HepG2 (cell line): ENCODE data around the gene FAM234B.

Experiments
- ARNT ChIP-seq: fragments of 450-650 bp; IDR thresholded peaks from 2 replicates; pipeline ENCODE4 v1.6.1; 2017
- CREB1 ChIP-seq, 2 experiments: fragments of 450-650 bp in 1 of 2; IDR thresholded peaks; 2 replicates each; pipeline ENCODE4 v1.6.1; 2016 to 2017; ENCODE audit warnings: control low read depth in 1 of 2, mild to moderate bottlenecking in 1 of 2, missing compliant biosample characterization in 1 of 2, missing genetic modification characterization in 1 of 2
- CTCF ChIP-seq: sonication (generic); formaldehyde crosslinking; IDR thresholded peaks from 2 replicates; pipeline ENCODE4 v1.5.0; 2020; ENCODE audit warnings: mild to moderate bottlenecking, missing genetic modification reagents, moderate library complexity
- HNRNPUL1 ChIP-seq: fragments of 200-400 bp; formaldehyde crosslinking; IDR thresholded peaks from 2 replicates; pipeline ENCODE4 v1.6.1; 2017; ENCODE audit warnings: low read depth, mild to moderate bottlenecking, low read length, moderate library complexity
- MIER2 ChIP-seq: IDR thresholded peaks from 2 replicates; pipeline ENCODE4 v1.6.1; 2016; ENCODE audit warnings: missing biosample characterization, missing genetic modification reagents
- PBX2 ChIP-seq: IDR thresholded peaks from 2 replicates; pipeline ENCODE4 v1.6.1; 2016; ENCODE audit warnings: control low read depth
- RNF2 ChIP-seq: fragments of 450-650 bp; conservative IDR thresholded peaks from 2 replicates; pipeline ENCODE4 v1.6.1; 2016; ENCODE audit warnings: low read depth
- SIN3A ChIP-seq: IDR thresholded peaks from 2 replicates; pipeline ENCODE4 v1.6.1; 2011; ENCODE audit warnings: low read depth, mild to moderate bottlenecking, control low read depth, low read length, borderline replicate concordance
- ZBTB43 ChIP-seq: sonication (generic); formaldehyde crosslinking; conservative IDR thresholded peaks from 2 replicates; pipeline ENCODE4 v1.4.0; 2020; ENCODE audit warnings: missing genetic modification reagents
- ZFP36L1 ChIP-seq: sonication (generic); formaldehyde crosslinking; IDR thresholded peaks from 2 replicates; pipeline ENCODE4 v1.8.0; 2022; ENCODE audit warnings: mild to moderate bottlenecking, missing genetic modification reagents, moderate library complexity
- ZNF24 ChIP-seq: fragments of 450-650 bp; IDR thresholded peaks from 2 replicates; pipeline ENCODE4 v1.6.1; 2017; ENCODE audit warnings: antibody characterized with exemption, mild to moderate bottlenecking
- ZNF558 ChIP-seq: sonication (generic); formaldehyde crosslinking; IDR thresholded peaks from 2 replicates; pipeline ENCODE4 v1.9.0; 2022; ENCODE audit warnings: mild to moderate bottlenecking, missing genetic modification reagents, borderline replicate concordance
- ZNF616 ChIP-seq: sonication (generic); formaldehyde crosslinking; IDR thresholded peaks from 2 replicates; pipeline ENCODE4 v1.5.0; 2020; ENCODE audit warnings: low read depth, mild to moderate bottlenecking, missing genetic modification reagents

- no peak for TF ChIP-seq ZNF558
- no peak for TF ChIP-seq SIN3A
- TF ChIP-seq RNF2 = no peak
- no peak for TF ChIP-seq MIER2
- no peak for TF ChIP-seq CTCF (CRISPR knock-in tag)
- TF ChIP-seq ZNF616 (CRISPR knock-in tag) = no peak
- TF ChIP-seq ZFP36L1 = no peak
- no peak for TF ChIP-seq PBX2
- TF ChIP-seq ZNF24 = no peak
- no peak for TF ChIP-seq HNRNPUL1
- TF ChIP-seq ZBTB43 = no peak
- no peak for TF ChIP-seq CREB1 (IDR thresholded peaks at IDR 0.05)
- TF ChIP-seq CREB1 (CRISPR knock-in tag; IDR thresholded peaks at IDR 0.05) = no peak
- no peak for TF ChIP-seq ARNT
Measured at GRCh38 chr12:13049816-13050215, 5.6 kb downstream of the FAM234B start.
